Muscle layer of colon (tissue), 2 donors: ENCODE measurements around the gene ARFGEF2.
"Not testable (repeated sequence)": the region's sequence is repeated elsewhere in the genome, so short reads cannot be mapped to it uniquely, and the experiment has no call there.

ENCODE experiments used
- H3K27ac ChIP-seq: one replicate; pipeline ENCODE4 v1.7.0; 2013; ENCODE audit warnings: low read depth, mild to moderate bottlenecking, low read length, moderate library complexity
- H3K27me3 ChIP-seq, 2 donors: one replicate each; pipeline ENCODE4 v1.7.0; 2013; ENCODE audit warnings: low read length in 2 of 2, mild to moderate bottlenecking in 2 of 2; ENCODE audit not compliant: insufficient read depth in 2 of 2, control insufficient read depth in 1 of 2
- H3K36me3 ChIP-seq: one replicate; pipeline ENCODE4 v1.7.0; 2013; ENCODE audit warnings: mild to moderate bottlenecking, low read length; ENCODE audit not compliant: insufficient read depth
- H3K4me1 ChIP-seq: one replicate; pipeline ENCODE4 v1.7.0; 2013; ENCODE audit warnings: mild to moderate bottlenecking, low read length; ENCODE audit not compliant: insufficient read depth
- H3K4me3 ChIP-seq, 2 donors: one replicate each; pipeline ENCODE4 v1.7.0; 2013; ENCODE audit warnings: low read length in 2 of 2, low read depth in 1 of 2, mild to moderate bottlenecking in 1 of 2, moderate library complexity in 1 of 2
- H3K9ac ChIP-seq: one replicate; pipeline ENCODE4 v1.7.0; 2013; ENCODE audit warnings: low read length
- H3K9me3 ChIP-seq: one replicate; pipeline ENCODE4 v1.7.0; 2013; ENCODE audit warnings: mild to moderate bottlenecking, low read length
- donor health status: abdominal sarcoma.
- donor health status: Adenocarcinoma of cecum.

Gene ARFGEF2

GRCh38 chr20:48932375-48932941 is 10.9 kb downstream of the ARFGEF2 start:
- Histone ChIP-seq H3K27me3 (no peaks in the 10 kb centered on the region), H3K36me3 (no peaks in the 10 kb centered on the region), H3K27ac (no peak overlapping the region), H3K4me3 (no peak overlapping the region), H3K9ac (no peak overlapping the region), H3K9me3 (no peaks in the 10 kb centered on the region), H3K4me1 (peaks cover 22% of the 10 kb centered on the region)

GRCh38 chr20:48933017-48933766 is 11.7 kb downstream of the ARFGEF2 start:
- Histone ChIP-seq H3K4me3 (no peak overlapping the region), H3K9me3 (no peaks in the 10 kb centered on the region), H3K36me3 (no peaks in the 10 kb centered on the region), H3K27ac (no peak overlapping the region), H3K27me3 (no peaks in the 10 kb centered on the region), H3K9ac (no peak overlapping the region), H3K4me1 (peaks cover 28% of the 10 kb centered on the region)

GRCh38 chr20:48934273-48934877 is 12.9 kb downstream of the ARFGEF2 start:
- H3K27ac ChIP-seq, H3K36me3 ChIP-seq, H3K27me3 ChIP-seq, H3K9me3 ChIP-seq, H3K9ac ChIP-seq, H3K4me3 ChIP-seq: not testable (repeated sequence)
- peaks cover 19% of the 10 kb centered on the region for H3K4me1 ChIP-seq

GRCh38 chr20:48934966-48935365 is 13.5 kb downstream of the ARFGEF2 start:
- H3K9me3 ChIP-seq, H3K27ac ChIP-seq, H3K4me3 ChIP-seq, H3K27me3 ChIP-seq, H3K9ac ChIP-seq, H3K36me3 ChIP-seq: not testable (repeated sequence)
- H3K4me1 ChIP-seq: peaks cover 16% of the 10 kb centered on the region

GRCh38 chr20:48936178-48936577 is 14.7 kb downstream of the ARFGEF2 start:
- H3K9me3 ChIP-seq, H3K9ac ChIP-seq, H3K36me3 ChIP-seq, H3K4me3 ChIP-seq, H3K27ac ChIP-seq, H3K27me3 ChIP-seq: not testable (repeated sequence)
- H3K4me1 ChIP-seq: peaks cover 16% of the 10 kb centered on the region

- H3K9ac ChIP-seq: no peak overlapping the region
- no peak overlapping the region for H3K4me3 ChIP-seq
- H3K4me1 ChIP-seq: peaks cover 11% of the 10 kb centered on the region
- peaks cover 11% of the 10 kb centered on the region for H3K36me3 ChIP-seq
- H3K27me3 ChIP-seq: no peaks in the 10 kb centered on the region
- H3K27ac ChIP-seq: no peak overlapping the region
- no peaks in the 10 kb centered on the region for H3K9me3 ChIP-seq
Observed at GRCh38 chr20:48937674-48938073, 16.2 kb downstream of the ARFGEF2 start.

GRCh38 chr20:48938670-48939069 is 17.2 kb downstream of the ARFGEF2 start:
- H3K27me3 ChIP-seq: no peaks in the 10 kb centered on the region
- H3K36me3 ChIP-seq: peaks cover 20% of the 10 kb centered on the region
- H3K4me3 ChIP-seq: no peak overlapping the region
- H3K9ac ChIP-seq: no peak overlapping the region
- peaks cover 11% of the 10 kb centered on the region for H3K4me1 ChIP-seq
- no peak overlapping the region for H3K27ac ChIP-seq
- H3K9me3 ChIP-seq: no peaks in the 10 kb centered on the region

- Histone ChIP-seq H3K27me3 (no peaks in the 10 kb centered on the region), H3K36me3 (peaks cover 30% of the 10 kb centered on the region), H3K9ac (no peak overlapping the region), H3K4me1 (peaks cover 11% of the 10 kb centered on the region), H3K9me3 (no peaks in the 10 kb centered on the region), H3K27ac (no peak overlapping the region), H3K4me3 (no peak overlapping the region)
Observed at GRCh38 chr20:48940170-48940569, 18.7 kb downstream of the ARFGEF2 start.

- H3K4me1 ChIP-seq: peaks cover 11% of the 10 kb centered on the region
- no peak overlapping the region for H3K9ac ChIP-seq
- peaks cover 33% of the 10 kb centered on the region for H3K36me3 ChIP-seq
- H3K4me3 ChIP-seq: no peak overlapping the region
- no peak overlapping the region for H3K27ac ChIP-seq
- no peaks in the 10 kb centered on the region for H3K9me3 ChIP-seq
- no peaks in the 10 kb centered on the region for H3K27me3 ChIP-seq
Observed at GRCh38 chr20:48941467-48941866, 20.0 kb downstream of the ARFGEF2 start.

- Histone ChIP-seq H3K4me3 (no peak overlapping the region), H3K27me3 (no peaks in the 10 kb centered on the region), H3K9ac (no peak overlapping the region), H3K9me3 (no peaks in the 10 kb centered on the region), H3K27ac (no peak overlapping the region), H3K36me3 (peaks cover 33% of the 10 kb centered on the region), H3K4me1 (peaks cover 3% of the 10 kb centered on the region)
Observed at GRCh38 chr20:48942730-48943129, 21.2 kb downstream of the ARFGEF2 start.

- H3K4me3 ChIP-seq: no peak overlapping the region
- peaks cover 51% of the 10 kb centered on the region for H3K36me3 ChIP-seq
- H3K4me1 ChIP-seq: no peaks in the 10 kb centered on the region
- no peak overlapping the region for H3K9ac ChIP-seq
- H3K27ac ChIP-seq: no peak overlapping the region
- no peaks in the 10 kb centered on the region for H3K27me3 ChIP-seq
- no peaks in the 10 kb centered on the region for H3K9me3 ChIP-seq
Observed at GRCh38 chr20:48944663-48945297, 23.3 kb downstream of the ARFGEF2 start.
